Transverse colon (tissue), 3 donors: ENCODE measurements around the gene C2CD2L.

Experiments
- POLR2A ChIP-seq: fragments of 450-650 bp; IDR thresholded peaks from one replicate; pipeline ENCODE4 v1.6.1; 2016; ENCODE audit warnings: antibody characterized with exemption, mild to moderate bottlenecking, moderate library complexity
- TF ChIP-seq, protein P1 (sequence below), 5 experiments: fragments of 200-600 bp in 3 of 5; fragments of 450-650 bp in 2 of 5; sonication (generic) in 3 of 5; IDR thresholded peaks; 1 replicate in 2 of 5; 2 replicates in 3 of 5; pipeline ENCODE4 v1.5.1; 2016 to 2017; ENCODE audit warnings: antibody characterized with exemption in 5 of 5, inconsistent platforms in 3 of 5, mild to moderate bottlenecking in 2 of 5, moderate library complexity in 1 of 5

GRCh38 chr11:119091966-119092879 is 14.9 kb upstream of the C2CD2L start:
- TF ChIP-seq, protein P1, sequence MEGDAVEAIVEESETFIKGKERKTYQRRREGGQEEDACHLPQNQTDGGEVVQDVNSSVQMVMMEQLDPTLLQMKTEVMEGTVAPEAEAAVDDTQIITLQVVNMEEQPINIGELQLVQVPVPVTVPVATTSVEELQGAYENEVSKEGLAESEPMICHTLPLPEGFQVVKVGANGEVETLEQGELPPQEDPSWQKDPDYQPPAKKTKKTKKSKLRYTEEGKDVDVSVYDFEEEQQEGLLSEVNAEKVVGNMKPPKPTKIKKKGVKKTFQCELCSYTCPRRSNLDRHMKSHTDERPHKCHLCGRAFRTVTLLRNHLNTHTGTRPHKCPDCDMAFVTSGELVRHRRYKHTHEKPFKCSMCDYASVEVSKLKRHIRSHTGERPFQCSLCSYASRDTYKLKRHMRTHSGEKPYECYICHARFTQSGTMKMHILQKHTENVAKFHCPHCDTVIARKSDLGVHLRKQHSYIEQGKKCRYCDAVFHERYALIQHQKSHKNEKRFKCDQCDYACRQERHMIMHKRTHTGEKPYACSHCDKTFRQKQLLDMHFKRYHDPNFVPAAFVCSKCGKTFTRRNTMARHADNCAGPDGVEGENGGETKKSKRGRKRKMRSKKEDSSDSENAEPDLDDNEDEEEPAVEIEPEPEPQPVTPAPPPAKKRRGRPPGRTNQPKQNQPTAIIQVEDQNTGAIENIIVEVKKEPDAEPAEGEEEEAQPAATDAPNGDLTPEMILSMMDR (IDR thresholded peaks at IDR 0.05), result no peak
- TF ChIP-seq POLR2A, result no peak
